Activated T-cell treated with anti-CD3 and anti-CD28 coated beads for 48 hours (primary cell): ENCODE data around the gene BCL2L11.

Experiments
- DNase-seq: peaks from one replicate; pipeline ENCODE4 v3.0.0-alpha.2; 2020; ENCODE audit warnings: low read depth

The BCL2L11 gene

DNA sequence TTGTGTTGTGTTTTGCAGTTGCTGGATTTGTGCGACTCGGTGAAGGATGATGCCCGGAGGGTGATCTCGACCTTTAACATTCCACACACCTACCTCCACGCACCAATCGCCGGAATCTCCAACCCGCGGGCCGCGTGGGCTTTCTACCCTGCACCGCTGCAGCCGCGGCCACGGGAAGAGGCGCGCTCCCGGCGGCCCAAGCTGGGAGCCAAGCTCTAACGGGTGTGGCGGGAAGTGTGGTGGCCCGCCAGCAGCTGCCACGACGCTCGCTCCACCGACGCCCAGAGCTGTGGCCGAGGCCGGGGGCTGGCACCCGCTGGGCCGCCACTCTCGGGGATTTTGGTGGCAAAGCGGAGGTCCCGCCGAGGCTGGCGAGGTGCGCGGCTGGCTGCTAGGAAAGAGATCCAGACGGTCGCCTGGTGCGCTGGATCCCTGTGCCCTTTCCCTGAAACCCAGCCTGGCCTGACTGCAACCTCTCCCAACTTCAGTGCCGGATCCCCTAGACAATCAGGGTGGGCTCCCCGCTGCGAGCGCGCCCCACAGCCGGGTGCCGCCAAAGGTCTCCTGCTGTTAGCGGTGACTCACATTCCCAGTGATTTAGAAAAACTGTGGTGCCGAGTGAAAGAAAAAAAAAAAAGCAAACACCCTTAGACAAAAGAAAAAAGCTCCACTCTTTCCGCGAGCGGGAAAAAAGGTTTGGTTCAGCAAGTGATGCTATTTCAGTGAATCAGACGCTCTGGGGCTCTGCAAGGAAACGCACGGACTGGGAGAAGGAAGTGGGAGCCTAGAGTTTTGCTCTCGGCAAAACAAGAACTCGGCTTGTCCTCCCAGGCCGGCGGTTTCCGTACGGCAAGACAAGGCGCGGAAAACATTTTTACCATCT, 2.9 kb upstream of the BCL2L11 start:
- peak; percentile 28 for DNase-seq

DNA sequence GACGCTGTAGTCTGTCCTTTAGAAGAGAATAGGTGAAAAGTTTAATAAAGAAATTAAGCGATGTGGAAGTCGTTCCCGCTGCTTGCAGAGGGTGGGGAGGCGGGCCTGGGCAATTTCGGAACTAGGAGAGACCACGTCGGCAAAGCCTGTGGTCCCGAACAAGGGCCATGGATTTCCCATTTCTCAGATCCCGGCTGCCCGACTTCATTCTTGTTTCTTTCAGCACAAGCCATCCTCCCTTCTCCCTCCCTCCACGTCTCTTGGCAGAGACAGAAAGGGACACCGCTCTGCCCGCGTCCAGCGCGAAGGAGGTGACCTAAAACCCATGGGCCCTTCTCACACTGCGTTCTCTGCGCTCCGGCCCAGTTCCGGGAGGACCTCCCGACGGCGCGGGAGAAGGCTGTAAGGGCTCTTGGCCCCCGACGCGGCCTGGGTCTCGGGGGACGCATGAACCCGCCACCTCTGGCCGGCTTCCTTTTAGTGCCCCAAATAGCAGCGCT, 2.2 kb upstream of the BCL2L11 start:
- no peak for DNase-seq

DNA sequence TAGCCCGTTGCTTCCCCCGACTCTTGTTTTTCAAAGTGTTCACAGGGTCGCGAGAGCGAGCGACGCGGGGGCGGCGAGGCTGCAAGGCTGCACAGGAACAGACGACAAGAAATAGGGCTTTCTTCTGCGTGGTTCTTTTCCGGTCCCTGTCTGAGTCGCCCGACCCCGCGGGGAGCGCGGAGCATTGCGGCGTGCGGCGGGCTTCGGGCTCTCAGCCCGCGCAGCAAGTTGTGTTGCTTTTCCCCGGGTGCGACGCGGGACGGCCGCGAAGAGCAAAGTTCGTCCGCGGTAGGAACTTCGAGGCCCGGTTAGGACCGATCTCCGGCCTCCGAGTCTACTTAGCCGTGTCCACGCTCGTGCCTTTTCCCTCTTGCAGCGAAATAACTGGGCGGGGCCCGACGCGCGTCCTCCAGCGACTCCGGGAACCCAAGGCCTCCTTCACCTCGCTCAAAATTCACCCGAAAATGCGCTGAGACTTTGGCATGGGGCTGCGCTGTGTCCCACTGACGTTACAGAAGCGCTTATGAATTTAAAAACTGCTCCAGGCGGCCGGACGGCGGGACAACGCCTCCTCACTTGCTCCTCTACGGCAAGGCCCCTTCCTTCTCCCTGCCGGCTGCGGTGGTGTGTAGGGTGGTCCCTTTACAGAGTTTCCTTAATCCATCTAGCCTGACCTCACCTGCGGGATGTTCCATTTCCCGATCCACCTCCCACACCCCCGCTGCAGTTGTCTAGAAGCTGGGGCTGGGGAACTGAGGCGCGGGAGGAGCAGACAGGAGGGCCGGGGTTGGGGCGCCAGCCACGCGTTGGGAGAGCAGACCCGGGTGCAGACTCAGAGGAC, 1.5 kb upstream of the BCL2L11 start:
- DNase-seq, result peak; percentile 39

DNA sequence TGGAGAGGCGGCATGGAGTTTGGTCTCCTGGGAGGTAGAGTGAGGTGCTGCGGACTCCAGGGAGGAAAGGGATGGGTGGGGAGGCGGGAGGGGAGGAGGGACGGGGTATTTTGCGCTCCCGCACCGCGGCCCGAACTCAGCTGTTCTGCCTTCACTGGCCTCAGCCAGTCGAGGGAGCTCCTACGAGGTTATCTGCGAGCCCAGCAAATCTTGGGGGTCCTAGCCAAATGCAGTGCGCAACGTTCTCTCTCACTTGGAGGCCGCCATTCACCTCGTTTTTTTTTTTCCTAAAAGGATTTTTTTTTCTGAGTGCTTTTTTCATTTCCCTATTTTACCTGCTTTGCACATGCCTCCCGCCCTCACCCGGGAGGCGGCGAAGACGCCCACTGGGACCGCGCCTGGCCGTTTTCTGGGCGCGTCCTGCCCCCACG, 877 bp upstream of the BCL2L11 start:
- DNase-seq, result no peak

DNA sequence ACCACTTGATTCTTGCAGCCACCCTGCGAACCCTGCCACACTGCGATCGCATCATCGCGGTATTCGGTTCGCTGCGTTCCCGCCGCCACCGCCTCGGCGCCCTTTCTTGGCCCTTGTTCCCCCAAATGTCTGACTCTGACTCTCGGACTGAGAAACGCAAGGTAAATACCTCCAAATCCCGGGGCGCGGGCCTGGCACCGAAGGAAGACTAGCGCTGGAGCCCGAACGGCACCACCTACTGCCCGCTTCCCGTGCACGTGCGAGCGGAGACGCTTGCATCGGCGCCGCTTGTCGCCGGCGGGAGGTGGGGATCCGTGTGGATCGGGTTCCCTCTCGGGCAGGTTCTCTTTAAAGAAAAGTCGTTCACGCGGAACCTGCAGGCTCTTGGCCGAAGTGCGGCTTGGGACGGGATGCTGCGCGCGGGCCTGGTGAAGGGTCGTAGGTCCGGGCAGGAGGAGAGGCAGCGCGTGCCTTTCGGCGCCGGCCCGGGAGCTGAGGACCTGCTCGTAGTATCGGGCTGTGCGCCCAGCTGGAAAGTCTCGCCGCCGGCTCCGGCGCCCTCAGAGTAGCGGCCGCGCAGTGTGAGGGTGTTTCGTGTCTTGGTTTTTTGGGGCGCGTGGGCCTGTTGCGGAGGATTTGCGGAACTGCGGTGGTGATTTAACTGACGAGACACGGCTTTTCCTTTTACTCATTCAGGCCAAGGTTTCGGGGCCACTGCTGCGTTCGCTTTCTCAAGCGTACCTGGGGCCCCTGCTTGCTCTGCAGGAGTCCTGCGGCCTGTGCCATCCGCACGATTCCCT, 514 bp downstream of the BCL2L11 start:
- DNase-seq, result peak; percentile 48

DNA sequence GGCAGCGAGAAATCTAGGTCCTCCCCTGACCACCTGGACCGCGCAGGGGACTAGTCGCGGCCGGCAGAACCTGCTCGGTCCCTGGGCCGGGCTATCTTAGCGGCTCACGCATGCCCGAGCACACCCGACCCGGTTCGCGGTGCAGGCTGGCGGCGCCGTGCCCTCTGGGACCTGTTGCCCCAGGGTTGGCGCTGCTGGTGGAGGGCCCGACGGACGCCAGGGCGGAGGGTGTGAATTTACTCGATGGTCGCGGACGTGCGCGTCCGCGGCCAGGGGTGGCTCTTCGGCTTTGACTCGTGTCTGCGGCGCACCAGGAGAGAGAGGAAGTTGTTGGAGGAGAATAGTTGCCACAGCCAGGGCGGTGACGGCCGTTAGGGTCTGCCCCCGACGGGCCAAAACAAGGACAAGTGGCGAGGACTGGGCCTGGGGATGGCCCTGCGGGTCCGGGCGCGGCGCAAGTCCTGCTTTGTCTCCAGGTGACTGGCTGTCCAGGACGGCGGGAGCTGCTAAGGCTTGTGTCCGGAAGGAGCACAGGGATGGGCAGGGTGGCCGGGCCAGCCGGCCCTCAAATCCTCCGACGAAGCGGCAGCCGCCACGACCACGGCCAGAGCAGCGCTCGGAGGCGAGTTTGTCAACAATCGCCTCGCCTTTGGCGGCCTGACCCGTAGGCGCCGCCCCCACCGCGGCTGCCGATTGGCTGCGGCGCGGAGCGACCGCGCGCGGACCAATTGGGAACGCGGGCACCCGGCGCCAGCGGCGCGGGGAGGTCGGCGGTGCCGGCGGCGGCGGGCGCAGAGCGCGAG, 1.3 kb downstream of the BCL2L11 start:
- peak; percentile 83 for DNase-seq

DNA sequence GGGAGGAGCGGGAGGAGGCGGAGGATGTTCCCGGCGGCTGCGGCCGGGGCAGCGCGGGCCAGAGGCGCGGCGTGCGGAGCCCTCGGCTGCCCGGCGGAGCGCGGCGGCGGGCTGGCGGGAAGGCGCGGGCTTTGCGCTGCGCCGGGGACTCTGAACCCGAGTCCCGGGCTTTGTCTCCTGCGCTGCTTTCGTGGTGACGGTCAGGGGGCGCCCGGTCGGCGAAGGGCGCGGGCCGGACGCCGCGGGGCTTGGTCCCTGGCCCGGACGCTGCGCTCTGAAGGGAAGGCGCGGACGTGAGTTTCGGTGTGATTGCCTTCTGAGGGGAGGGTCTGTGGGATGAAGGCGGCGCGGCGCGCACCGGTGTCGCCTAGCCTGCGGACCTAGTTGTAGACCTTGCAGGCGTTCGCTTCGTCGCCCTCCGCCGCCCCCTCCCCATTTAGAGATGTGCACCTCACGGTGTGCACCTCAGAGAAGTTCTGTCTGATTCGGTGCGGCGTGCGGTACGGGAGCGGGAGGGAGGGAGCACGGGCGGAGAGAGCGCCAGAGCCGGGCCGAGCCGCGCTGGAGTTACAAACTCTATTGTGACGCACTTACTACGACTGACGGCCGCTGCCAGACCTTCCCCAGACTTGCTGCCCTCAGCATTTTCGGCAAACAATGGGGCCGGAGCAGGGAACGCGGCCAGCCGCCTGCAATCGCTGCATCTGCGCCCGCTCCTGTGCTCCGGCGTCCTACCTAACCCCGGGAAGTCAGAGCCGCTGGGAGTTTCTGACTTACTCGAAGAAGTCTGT, 2.1 kb downstream of the BCL2L11 start:
- peak; percentile 36 for DNase-seq

DNA sequence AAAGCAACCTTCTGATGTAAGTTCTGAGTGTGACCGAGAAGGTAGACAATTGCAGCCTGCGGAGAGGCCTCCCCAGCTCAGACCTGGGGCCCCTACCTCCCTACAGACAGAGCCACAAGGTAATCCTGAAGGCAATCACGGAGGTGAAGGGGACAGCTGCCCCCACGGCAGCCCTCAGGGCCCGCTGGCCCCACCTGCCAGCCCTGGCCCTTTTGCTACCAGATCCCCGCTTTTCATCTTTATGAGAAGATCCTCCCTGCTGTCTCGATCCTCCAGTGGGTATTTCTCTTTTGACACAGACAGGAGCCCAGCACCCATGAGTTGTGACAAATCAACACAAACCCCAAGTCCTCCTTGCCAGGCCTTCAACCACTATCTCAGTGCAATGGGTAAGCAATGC, 3.0 kb downstream of the BCL2L11 start:
- no peak for DNase-seq

DNA sequence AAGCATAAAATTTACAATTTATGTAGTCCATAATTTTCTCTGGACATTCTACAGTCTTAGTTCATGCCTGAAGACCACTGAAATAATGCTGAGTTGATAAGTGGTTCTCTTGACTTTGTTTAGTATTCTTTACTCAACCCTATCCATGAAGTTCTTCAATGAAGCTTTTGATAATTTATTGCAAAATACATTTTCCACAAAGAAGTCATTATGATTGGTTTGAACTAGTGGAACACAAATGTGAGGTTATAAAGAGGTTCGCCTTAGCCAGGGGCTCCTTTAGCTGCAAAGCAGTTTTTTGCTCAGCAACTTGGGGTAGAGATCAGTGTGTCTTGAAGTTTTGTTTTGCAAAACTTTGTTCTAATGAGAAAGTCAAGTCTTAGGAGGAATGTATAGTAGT, 5.9 kb downstream of the BCL2L11 start:
- no peak for DNase-seq

DNA sequence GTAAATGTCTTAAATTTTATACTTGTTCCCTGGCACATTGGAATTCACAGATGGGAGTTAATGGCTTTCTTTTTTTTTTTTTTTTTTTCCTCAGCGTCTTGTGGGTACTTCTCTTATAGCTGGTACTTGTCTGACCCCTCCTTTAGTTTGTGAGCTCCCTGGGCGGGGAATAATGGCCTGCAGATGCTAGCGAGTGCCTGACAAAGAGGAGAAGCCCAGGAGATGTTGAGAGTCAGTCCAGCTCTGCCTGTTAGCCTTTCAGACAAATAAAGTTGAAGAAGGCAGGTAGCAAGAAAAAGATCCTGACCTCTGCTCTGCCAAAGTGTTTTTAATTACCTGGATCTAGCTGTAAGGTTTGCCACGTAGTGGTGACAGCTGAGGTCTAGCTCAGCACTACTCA, 6.6 kb downstream of the BCL2L11 start:
- DNase-seq, result no peak

DNA sequence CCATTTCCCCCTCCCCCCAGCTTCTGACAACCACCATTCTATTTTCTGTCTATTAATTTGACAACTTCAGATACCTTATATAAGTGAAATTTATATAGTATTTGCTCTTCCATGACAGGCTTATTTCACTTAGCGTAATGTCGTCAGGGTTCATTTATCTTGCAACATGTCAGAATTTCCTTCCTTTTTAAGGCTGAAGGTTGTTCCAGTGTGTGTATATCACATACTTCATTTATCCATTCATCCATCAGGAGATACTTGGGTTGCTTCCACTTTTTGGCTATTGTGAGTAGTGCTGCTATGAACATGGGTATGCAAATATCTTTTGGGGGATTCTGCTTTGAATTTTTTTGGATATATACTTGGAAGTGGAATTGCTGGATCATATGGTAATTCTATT, 7.4 kb downstream of the BCL2L11 start:
- no peak for DNase-seq

DNA sequence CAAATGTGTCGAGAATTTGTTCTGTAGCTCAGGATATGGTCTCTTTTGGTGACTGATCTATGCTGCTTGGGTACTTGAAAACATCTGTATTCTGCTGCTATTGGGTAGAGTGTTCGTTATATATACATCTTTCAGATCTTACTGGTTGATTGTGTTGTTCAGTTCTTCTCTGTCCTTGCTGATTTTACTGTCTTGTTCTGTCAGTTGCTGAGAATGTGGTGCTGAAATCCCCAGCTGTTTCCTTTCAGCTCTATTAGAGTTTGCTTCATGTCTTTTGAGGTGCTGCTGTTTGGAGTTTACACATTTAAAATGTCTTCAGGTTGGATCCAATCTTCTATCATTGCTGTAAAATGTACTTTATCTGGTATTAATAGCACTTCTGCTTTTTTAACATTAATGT, 12.9 kb downstream of the BCL2L11 start:
- no peak for DNase-seq

DNA sequence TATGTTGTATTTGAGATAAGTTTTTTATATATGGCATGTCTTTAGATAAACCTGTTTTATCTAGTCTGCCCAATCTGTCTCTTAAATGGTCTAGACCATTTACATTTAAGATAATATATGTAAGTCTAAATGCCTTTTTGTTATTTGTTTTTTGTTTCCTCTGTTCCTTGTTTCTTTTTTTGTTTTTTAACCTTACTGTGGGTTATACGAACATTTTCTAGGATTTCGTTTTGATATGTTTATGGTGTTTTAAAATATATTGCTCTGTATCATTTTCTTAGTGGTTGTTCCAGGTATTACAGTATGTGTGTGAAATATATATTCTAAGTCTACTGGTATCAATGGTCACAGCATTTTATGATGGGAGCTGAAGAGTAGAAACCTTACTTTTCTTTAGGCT, 13.3 kb downstream of the BCL2L11 start:
- no peak for DNase-seq

DNA sequence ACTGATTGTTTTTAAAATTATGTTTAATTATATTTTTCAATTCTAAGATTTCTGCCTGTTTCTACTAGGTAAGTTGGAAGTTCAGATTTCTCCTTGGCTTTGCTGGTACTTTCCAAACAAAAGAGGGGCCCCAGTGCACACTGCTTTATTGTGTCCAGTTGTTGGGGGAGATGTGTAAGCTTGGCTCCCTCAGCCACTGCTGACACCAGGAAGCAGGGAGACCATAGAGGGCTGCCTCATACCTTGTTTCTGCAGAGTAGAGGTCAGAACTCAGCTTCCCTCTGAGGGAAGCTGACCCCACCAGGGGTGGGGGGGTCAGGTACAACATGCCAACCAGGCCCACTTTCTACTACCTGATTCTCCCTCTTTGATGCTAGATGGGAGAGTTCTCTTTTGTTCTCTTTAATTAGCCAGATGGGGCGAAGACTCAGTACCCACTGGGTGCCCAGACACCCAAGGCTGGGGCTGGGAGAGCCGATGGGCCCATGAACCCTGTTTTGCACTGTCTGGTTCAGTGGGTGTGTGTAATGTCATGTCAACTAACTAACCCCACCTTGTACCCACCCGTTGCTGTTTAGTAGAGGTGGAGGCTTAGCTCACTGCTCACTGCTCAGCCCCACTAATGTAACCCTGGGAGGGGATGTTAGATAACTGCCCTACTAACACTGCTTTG, 14.7 kb downstream of the BCL2L11 start:
- DNase-seq, result no peak

DNA sequence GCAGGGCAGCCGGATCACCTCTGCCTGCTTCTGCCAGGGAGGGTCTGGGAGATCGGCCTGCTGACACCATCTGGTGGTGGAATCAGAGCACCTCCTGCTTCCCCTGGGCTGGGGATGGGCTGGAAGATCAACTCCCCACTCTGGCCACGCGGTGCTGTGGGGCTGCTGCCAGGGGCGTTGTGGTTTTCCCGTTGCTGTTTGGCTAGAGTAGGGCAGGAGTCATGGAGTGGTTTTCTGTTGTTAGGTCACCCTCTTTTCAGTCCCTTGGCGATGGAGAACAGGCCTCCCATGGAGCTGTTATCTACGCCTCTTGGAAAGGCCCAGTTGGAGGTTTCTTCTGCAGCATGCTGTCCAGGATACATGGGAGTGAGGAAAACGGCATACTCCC, 15.2 kb downstream of the BCL2L11 start:
- no peak for DNase-seq

DNA sequence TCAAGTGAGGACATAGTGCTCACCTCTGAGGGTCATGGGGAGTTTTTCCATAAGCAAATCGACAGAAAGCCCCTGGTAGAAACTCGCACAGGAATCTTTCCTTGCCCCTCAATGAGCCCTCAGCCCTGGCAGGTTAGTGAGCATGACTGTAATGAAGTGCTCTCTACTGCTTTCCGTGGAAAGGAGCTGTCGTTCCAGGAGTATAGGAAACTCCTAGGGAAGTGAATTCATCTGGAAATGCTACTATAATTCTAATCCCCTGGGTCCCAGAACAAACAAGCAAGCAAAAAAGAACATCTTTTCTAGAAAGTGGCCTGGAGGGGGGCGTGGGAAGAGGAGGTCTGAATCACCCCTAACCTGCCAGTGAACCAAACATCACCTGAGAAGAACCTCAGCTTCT, 18.1 kb downstream of the BCL2L11 start:
- DNase-seq, result no peak

DNA sequence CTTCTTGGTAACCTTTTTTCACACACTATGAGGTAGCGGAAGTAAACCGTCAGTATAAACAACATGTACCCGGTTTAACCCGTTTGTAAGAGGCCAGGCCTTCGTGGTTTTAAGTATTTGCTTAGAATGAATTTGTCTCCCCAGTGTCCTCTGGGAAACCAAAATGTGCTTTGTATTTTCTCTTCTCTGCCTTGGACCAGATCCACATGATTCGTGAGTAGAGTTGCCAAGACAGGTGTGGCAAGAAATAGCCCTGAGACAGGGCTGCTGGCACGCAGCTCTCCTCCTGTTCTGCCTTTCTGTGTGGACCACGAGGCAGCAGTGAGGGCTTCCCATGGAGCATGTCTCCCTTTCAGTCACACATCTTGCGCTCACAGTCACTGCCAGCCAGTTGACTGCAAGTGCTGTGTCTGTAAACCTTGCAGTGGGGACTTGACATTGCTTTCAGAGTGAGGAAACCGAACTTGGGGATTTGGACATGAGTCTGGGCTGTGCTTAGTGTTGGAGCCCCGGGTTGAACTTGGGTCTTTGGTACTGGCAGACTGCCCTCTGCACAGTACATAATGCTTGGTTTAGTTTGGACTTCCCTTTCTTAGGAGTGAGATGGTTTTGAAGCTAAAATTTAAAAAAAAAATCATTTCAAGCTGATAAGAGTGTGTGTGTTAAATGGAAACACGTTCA, 19.1 kb downstream of the BCL2L11 start:
- DNase-seq, result no peak

DNA sequence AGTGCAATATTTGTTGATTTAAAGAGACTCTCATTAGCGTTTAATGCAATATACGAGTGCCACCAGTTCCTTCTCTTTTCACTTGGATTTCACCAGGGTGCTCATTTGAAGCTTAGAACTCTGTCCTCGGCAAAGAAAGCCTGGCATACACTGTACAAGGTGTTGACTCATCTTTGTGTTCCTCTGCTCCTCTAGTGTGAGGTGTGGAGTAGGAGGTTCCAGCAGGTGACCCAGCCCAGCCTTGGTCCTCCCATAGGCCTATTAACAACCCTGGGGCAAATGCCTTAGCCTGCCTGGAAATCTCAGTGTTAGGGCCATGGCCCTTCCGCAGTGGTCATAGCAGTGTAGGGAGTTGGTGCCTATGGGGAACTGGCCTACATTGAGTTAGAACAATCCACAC, 20.1 kb downstream of the BCL2L11 start:
- no peak for DNase-seq

DNA sequence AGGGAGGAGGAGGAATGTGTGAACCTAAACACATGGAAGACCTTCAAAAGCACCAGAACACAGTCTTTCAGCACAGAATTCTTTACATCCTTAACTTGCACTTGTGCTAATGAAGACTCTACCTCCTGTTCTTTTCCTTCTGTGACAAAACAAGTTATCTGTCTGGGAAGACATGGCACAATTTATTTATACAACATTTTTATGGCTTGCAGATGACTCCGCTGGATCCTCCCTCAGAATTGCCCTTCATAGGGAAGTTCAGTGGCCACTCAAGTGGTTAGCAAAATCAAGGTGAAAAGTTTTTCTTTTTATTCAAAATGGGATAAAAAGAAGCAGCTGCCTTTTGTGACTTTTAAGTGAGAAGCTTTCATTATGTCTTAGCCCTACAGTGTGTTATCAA, 21.4 kb downstream of the BCL2L11 start:
- no peak for DNase-seq
